GM23248 (cell line): ENCODE data around the gene TWSG1. TPM values are rescaled to one million over a fixed set of nuclear protein-coding genes. Genes with fewer than 3 reads are reported as not detected.

Source experiments
- DNase-seq: peaks from one replicate; pipeline ENCODE4 v3.0.0-alpha.2; 2015
- H2AFZ ChIP-seq: fragments of 200-600 bp; sonication (generic); 2 replicates; pipeline ENCODE4 v1.6.1; 2016; ENCODE audit warnings: antibody characterized with exemption
- H3F3A ChIP-seq: fragments of 200-600 bp; sonication (generic); 2 replicates; pipeline ENCODE4 v1.6.1; 2016; ENCODE audit warnings: mild to moderate bottlenecking, antibody characterized with exemption, mixed run types; ENCODE audit not compliant: insufficient read depth
- H3K27ac ChIP-seq: fragments of 200-600 bp; sonication (generic); 2 replicates; pipeline ENCODE4 v1.5.1; 2016; ENCODE audit warnings: mild to moderate bottlenecking
- H3K27me3 ChIP-seq: fragments of 200-600 bp; sonication (generic); replicated peaks from 2 replicates; pipeline ENCODE4 v1.6.1; 2016; ENCODE audit warnings: mild to moderate bottlenecking; ENCODE audit not compliant: insufficient read depth
- H3K36me3 ChIP-seq: fragments of 200-600 bp; sonication (generic); 2 replicates; pipeline ENCODE4 v1.6.1; 2016; ENCODE audit warnings: low read depth, mild to moderate bottlenecking
- H3K4me1 ChIP-seq: fragments of 200-600 bp; sonication (generic); 2 replicates; pipeline ENCODE4 v1.6.1; 2016; ENCODE audit warnings: mild to moderate bottlenecking; ENCODE audit not compliant: insufficient read depth
- H3K4me2 ChIP-seq: fragments of 200-600 bp; sonication (generic); one replicate; pipeline ENCODE4 v1.6.1; 2016; ENCODE audit warnings: mild to moderate bottlenecking; ENCODE audit not compliant: unreplicated experiment
- H3K4me3 ChIP-seq: fragments of 200-600 bp; sonication (generic); 2 replicates; pipeline ENCODE4 v1.5.1; 2016; ENCODE audit warnings: mild to moderate bottlenecking
- H3K79me2 ChIP-seq: fragments of 200-600 bp; sonication (generic); 2 replicates; pipeline ENCODE4 v1.6.1; 2016; ENCODE audit warnings: mild to moderate bottlenecking; ENCODE audit not compliant: insufficient read depth
- H3K9ac ChIP-seq: fragments of 200-600 bp; sonication (generic); 2 replicates; pipeline ENCODE4 v1.6.1; 2016; ENCODE audit warnings: mild to moderate bottlenecking
- H3K9me2 ChIP-seq: fragments of 200-600 bp; sonication (generic); 2 replicates; pipeline ENCODE4 v1.6.1; 2016; ENCODE audit warnings: mixed run types, mild to moderate bottlenecking, moderate library complexity; ENCODE audit not compliant: insufficient read depth
- H3K9me3 ChIP-seq: fragments of 200-600 bp; sonication (generic); one replicate; pipeline ENCODE4 v1.6.1; 2017; ENCODE audit warnings: low read depth
- H4K20me1 ChIP-seq: fragments of 200-600 bp; sonication (generic); 2 replicates; pipeline ENCODE4 v1.6.0; 2016; ENCODE audit not compliant: insufficient read depth
- EZH2 ChIP-seq: fragments of 200-600 bp; sonication (generic); IDR thresholded peaks from 2 replicates; pipeline ENCODE4 v1.6.1; 2018; ENCODE audit warnings: antibody characterized with exemption, mild to moderate bottlenecking; ENCODE audit not compliant: insufficient read depth, poor library complexity, severe bottlenecking
- EZH2phosphoT487 ChIP-seq: fragments of 200-600 bp; sonication (generic); IDR thresholded peaks from 2 replicates; pipeline ENCODE4 v1.6.1; 2018; ENCODE audit warnings: antibody characterized with exemption, moderate library complexity, mild to moderate bottlenecking, low read depth; ENCODE audit not compliant: insufficient read depth
- WGBS, 2 experiments: methylation state at CpG; one replicate each; pipeline ENCODE4 v1.1.6; 2015 to 2017; ENCODE audit warnings: low lambda C conversion rate in 2 of 2, low coverage in 1 of 2; ENCODE audit errors: missing lambda C conversion rate in 2 of 2; 5-methylcytosine and 5-hydroxymethylcytosine counted together
- in situ Hi-C: fragments of 300-500 bp; cut with MboI; formaldehyde crosslinking; loops from 2 replicates; pipeline ENCODE4 v1.15.0; 2020
- polyA plus RNA-seq: library from polyadenylated mRNA; unstranded; fragments of >200 nt; fragmentation: Nextera tagmentation; extraction: Ambion mirVana; gene quantifications from 2 replicates; pipeline ENCODE4 v1.2.1, GENCODE V29; 2016
- total RNA-seq: library from RNA; depleted of rRNA; stranded (reverse); fragments of >200 nt; shearing (Covaris generic); gene quantifications from 2 replicates; pipeline ENCODE4 v1.2.3, GENCODE V29; 2014

The TWSG1 gene
- total and polyA plus RNA-seq, 2 experiments from 2014 or later = 113 to 136 TPM

- in situ Hi-C loops = no loop called here
- TF ChIP-seq EZH2 = no peak
- TF ChIP-seq EZH2phosphoT487 = no peak
- Histone ChIP-seq H3K79me2 (peaks cover 93% of the 10 kb centered on the region), H3K9me3 (no peaks in the 10 kb centered on the region), H3F3A (peaks cover 6% of the 10 kb centered on the region; the same call in 1 of the 2 replicates), H4K20me1 (no peaks in the 10 kb centered on the region), H3K9ac (no peak overlapping the region), H3K36me3 (peaks cover 30% of the 10 kb centered on the region; the same call in 1 of the 2 replicates), H3K27me3 (no peaks in the 10 kb centered on the region), H3K4me2 (no peak overlapping the region), H3K4me3 (no peak overlapping the region), H3K9me2 (no peaks in the 10 kb centered on the region), H3K27ac (no peak overlapping the region), H2AFZ (no peak overlapping the region), H3K4me1 (peaks cover 19% of the 10 kb centered on the region)
- WGBS, 2 experiments = 96 to 98% methylated on average over 6 of the region's 6 CpGs
- no peak for DNase-seq
Measured at GRCh38 chr18:9340472-9340871, 5.9 kb downstream of the TWSG1 start.

GRCh38 chr18:9343577-9343976, 9.0 kb downstream of the TWSG1 start:
- Histone ChIP-seq H3K27me3 (no peaks in the 10 kb centered on the region), H3K9ac (no peak overlapping the region), H3K79me2 (peaks cover 93% of the 10 kb centered on the region), H3F3A (peaks cover 9% of the 10 kb centered on the region), H3K4me2 (no peak overlapping the region), H3K36me3 (peaks cover 19% of the 10 kb centered on the region; the same call in 1 of the 2 replicates), H4K20me1 (no peaks in the 10 kb centered on the region), H3K9me2 (no peaks in the 10 kb centered on the region), H3K4me3 (no peak overlapping the region), H3K27ac (no peak overlapping the region), H2AFZ (no peak overlapping the region), H3K9me3 (no peaks in the 10 kb centered on the region), H3K4me1 (peaks cover 9% of the 10 kb centered on the region)
- DNase-seq = no peak
- no peak for TF ChIP-seq EZH2
- no peak for TF ChIP-seq EZH2phosphoT487
- in situ Hi-C loops = no loop called here

- WGBS, 2 experiments = 98% methylated on average over 2 of the region's 2 CpGs
- Histone ChIP-seq H2AFZ (no peak overlapping the region), H3K36me3 (peaks cover 10% of the 10 kb centered on the region; the same call in 1 of the 2 replicates), H3K9ac (no peak overlapping the region), H3K9me2 (no peaks in the 10 kb centered on the region), H3K27ac (no peak overlapping the region), H3K79me2 (peaks cover 97% of the 10 kb centered on the region), H3K4me1 (peaks cover 15% of the 10 kb centered on the region), H3K4me2 (no peak overlapping the region), H3F3A (peaks cover 11% of the 10 kb centered on the region), H3K27me3 (no peaks in the 10 kb centered on the region), H4K20me1 (no peaks in the 10 kb centered on the region), H3K4me3 (no peak overlapping the region), H3K9me3 (no peaks in the 10 kb centered on the region)
- TF ChIP-seq EZH2phosphoT487 = no peak
- TF ChIP-seq EZH2 = no peak
- no peak for DNase-seq
- in situ Hi-C loops = no loop called here
Measured at GRCh38 chr18:9346775-9347174, 12.2 kb downstream of the TWSG1 start.

GRCh38 chr18:9348079-9348671, 13.6 kb downstream of the TWSG1 start:
- H2AFZ ChIP-seq = no peak overlapping the region
- H3K79me2 ChIP-seq = peaks cover 100% of the 10 kb centered on the region
- no peaks in the 10 kb centered on the region for H3K27me3 ChIP-seq
- peaks cover 6% of the 10 kb centered on the region; the same call in 1 of the 2 replicates for H3K36me3 ChIP-seq
- peaks cover 11% of the 10 kb centered on the region for H3F3A ChIP-seq
- peaks cover 15% of the 10 kb centered on the region for H3K4me1 ChIP-seq
- TF ChIP-seq EZH2phosphoT487 (no peak), EZH2 (no peak)
- 0 out of 2 replicates have a peak overlapping the region, but pooled peaks have one; percentile 2 for H3K9ac ChIP-seq
- H4K20me1 ChIP-seq = no peaks in the 10 kb centered on the region
- in situ Hi-C loops = no loop called here
- peak overlapping the region; percentile 17; the same call in 1 of the 2 replicates for H3K27ac ChIP-seq
- H3K9me3 ChIP-seq = no peaks in the 10 kb centered on the region
- H3K9me2 ChIP-seq = no peaks in the 10 kb centered on the region
- peak overlapping the region; percentile 23; the same call in 1 of the 2 replicates for H3K4me3 ChIP-seq
- WGBS, 2 experiments = 24 to 29% methylated on average over 3 of the region's 3 CpGs
- peak overlapping the region; percentile 76 for H3K4me2 ChIP-seq
- DNase-seq = peak; percentile 51
